IMR-90 (cell line): Measurements from ENCODE around the gene PRL. TPM values are rescaled to one million over a fixed set of nuclear protein-coding genes. Genes with fewer than 3 reads are reported as not detected.
A peak's percentile ranks its signal among the peaks of the same experiment; 100 is the strongest.

ENCODE experiments used
- ATAC-seq: fragments of 200-7000 bp; cut with Tn5 transposase; 2 replicates; pipeline ENCODE4 v1.9.1; 2020; ENCODE audit warnings: low read depth, mild to moderate bottlenecking, moderate library complexity
- BruUV-seq: library from RNA; stranded (reverse); fragments of 400-500 nt; replicated peaks from 2 replicates; lab custom pipeline; 2021; lab: Mats Ljungman, UMichigan
- CTCF ChIA-PET: fragments of 300-600 bp; formaldehyde crosslinking; extraction: SDS; loops from one replicate; lab custom pipeline; 2021; ENCODE audit warnings: antibody characterized with exemption; lab: Yijun Ruan, JAX
- POLR2A ChIA-PET: fragments of 300-600 bp; sonication (Branson Sonifier 250); formaldehyde crosslinking; loops from one replicate; lab custom pipeline; 2022; ENCODE audit warnings: antibody characterized with exemption; ENCODE audit not compliant: unreplicated experiment; lab: Charles Lee
- DNase-seq: peaks from one replicate; pipeline ENCODE4 v3.0.0; 2013
- H2AFZ ChIP-seq: replicated peaks from 2 replicates; pipeline ENCODE3; 2013; ENCODE audit warnings: low read length, mild to moderate bottlenecking; ENCODE audit not compliant: poor library complexity
- H2AK5ac ChIP-seq: 2 replicates; pipeline ENCODE4 v1.6.1; 2013; ENCODE audit warnings: low read depth, low read length, inconsistent platforms
- H2AK9ac ChIP-seq: replicated peaks from 2 replicates; pipeline ENCODE3; 2013; ENCODE audit warnings: mild to moderate bottlenecking, low read depth, low read length, moderate library complexity; ENCODE audit not compliant: poor library complexity
- H2BK120ac ChIP-seq: 2 replicates; pipeline ENCODE4 v1.6.1; 2013; ENCODE audit warnings: low read depth, low read length, inconsistent platforms
- H2BK15ac ChIP-seq: 3 replicates; pipeline ENCODE4 v1.6.1; 2013; ENCODE audit warnings: low read depth, low read length, inconsistent platforms
- H2BK20ac ChIP-seq: 2 replicates; pipeline ENCODE4 v1.6.1; 2013; ENCODE audit warnings: low read depth, mild to moderate bottlenecking, inconsistent platforms, low read length, moderate library complexity
- H2BK5ac ChIP-seq: 2 replicates; pipeline ENCODE4 v1.6.1; 2013; ENCODE audit warnings: mild to moderate bottlenecking, low read depth, low read length, inconsistent platforms; ENCODE audit not compliant: poor library complexity, severe bottlenecking
- H3K14ac ChIP-seq: replicated peaks from 2 replicates; pipeline ENCODE4 v1.6.1; 2013; ENCODE audit warnings: low read depth, low read length, inconsistent platforms
- H3K18ac ChIP-seq: 2 replicates; pipeline ENCODE4 v1.6.1; 2013; ENCODE audit warnings: low read depth, low read length, control low read depth
- H3K23ac ChIP-seq: 2 replicates; pipeline ENCODE4 v1.6.1; 2013; ENCODE audit warnings: low read depth, low read length, inconsistent platforms
- H3K27ac ChIP-seq: 2 replicates; pipeline ENCODE4 v1.5.1; 2013; ENCODE audit warnings: mild to moderate bottlenecking, control low read depth, low read length; ENCODE audit not compliant: insufficient read depth
- H3K27me3 ChIP-seq: 2 replicates; pipeline ENCODE4 v1.6.1; 2013; ENCODE audit warnings: low read length; ENCODE audit not compliant: control insufficient read depth, insufficient read depth
- H3K36me3 ChIP-seq: 2 replicates; pipeline ENCODE4 v1.6.1; 2013; ENCODE audit warnings: low read length, mixed read lengths; ENCODE audit not compliant: control insufficient read depth, insufficient read depth
- H3K4ac ChIP-seq: 2 replicates; pipeline ENCODE4 v1.6.1; 2013; ENCODE audit warnings: low read depth, low read length, inconsistent platforms
- H3K4me1 ChIP-seq: 2 replicates; pipeline ENCODE4 v1.6.1; 2013; ENCODE audit warnings: low read length, mixed read lengths; ENCODE audit not compliant: control insufficient read depth, insufficient read depth
- H3K4me2 ChIP-seq: 2 replicates; pipeline ENCODE4 v1.6.1; 2013; ENCODE audit warnings: low read depth, mild to moderate bottlenecking, control low read depth, low read length, moderate library complexity
- H3K4me3 ChIP-seq: 2 replicates; pipeline ENCODE4 v1.5.1; 2013; ENCODE audit warnings: low read depth, mild to moderate bottlenecking, control low read depth, low read length, moderate library complexity; ENCODE audit not compliant: insufficient read depth
- H3K56ac ChIP-seq: 2 replicates; pipeline ENCODE4 v1.6.1; 2013; ENCODE audit warnings: low read length, inconsistent platforms; ENCODE audit not compliant: insufficient read depth; ENCODE audit errors: extremely low read depth
- H3K79me1 ChIP-seq, 2 experiments: 2 replicates each; pipeline ENCODE4 v1.6.1; 2013; ENCODE audit warnings: low read length in 2 of 2, inconsistent platforms in 1 of 2, low read depth in 1 of 2
- H3K9ac ChIP-seq: 2 replicates; pipeline ENCODE4 v1.6.1; 2013; ENCODE audit warnings: low read depth, low read length, control low read depth
- H3K9me1 ChIP-seq: 2 replicates; pipeline ENCODE4 v1.6.1; 2013; ENCODE audit warnings: low read length, inconsistent platforms; ENCODE audit not compliant: insufficient read depth
- H3K9me3 ChIP-seq: 2 replicates; pipeline ENCODE4 v1.6.1; 2013; ENCODE audit warnings: low read length; ENCODE audit not compliant: control insufficient read depth, insufficient read depth
- H4K20me1 ChIP-seq: 2 replicates; pipeline ENCODE4 v1.6.1; 2013; ENCODE audit warnings: low read length, inconsistent platforms; ENCODE audit not compliant: insufficient read depth
- H4K5ac ChIP-seq: 2 replicates; pipeline ENCODE4 v1.6.1; 2013; ENCODE audit warnings: mild to moderate bottlenecking, low read depth, low read length, control low read depth
- H4K8ac ChIP-seq, 2 experiments: 2 replicates each; pipeline ENCODE4 v1.6.1; 2013; ENCODE audit warnings: low read depth in 2 of 2, low read length in 2 of 2, control low read depth in 1 of 2, inconsistent platforms in 1 of 2
- H4K91ac ChIP-seq: 2 replicates; pipeline ENCODE4 v1.6.1; 2013; ENCODE audit warnings: low read depth, low read length, inconsistent platforms; ENCODE audit not compliant: insufficient read depth
- BHLHE40 ChIP-seq: fragments of 150-350 bp; IDR thresholded peaks from 2 replicates; pipeline ENCODE4 v1.6.1; 2016; ENCODE audit warnings: mild to moderate bottlenecking, low read depth, low read length
- CEBPB ChIP-seq: IDR thresholded peaks from 2 replicates; pipeline ENCODE4 v1.6.1; 2012; ENCODE audit warnings: low read depth, low read length, improper control_type of control experiment
- CHD1 ChIP-seq: IDR thresholded peaks from 2 replicates; pipeline ENCODE4 v1.6.1; 2012; ENCODE audit warnings: low read depth, low read length, improper control_type of control experiment
- CTCF ChIP-seq: conservative IDR thresholded peaks from 2 replicates; pipeline ENCODE4 v1.5.1; 2012; ENCODE audit warnings: mild to moderate bottlenecking, low read depth, low read length, improper control_type of control experiment
- FOS ChIP-seq: fragments of 150-350 bp; IDR thresholded peaks from 2 replicates; pipeline ENCODE4 v1.6.1; 2016; ENCODE audit warnings: low read depth, low read length
- MAFK ChIP-seq: IDR thresholded peaks from 2 replicates; pipeline ENCODE4 v1.6.1; 2012; ENCODE audit warnings: low read depth, low read length, improper control_type of control experiment
- MXI1 ChIP-seq: IDR thresholded peaks from 2 replicates; pipeline ENCODE4 v1.6.1; 2012; ENCODE audit warnings: low read depth, mild to moderate bottlenecking, low read length, moderate library complexity, borderline replicate concordance
- POLR2A ChIP-seq: IDR thresholded peaks from 2 replicates; pipeline ENCODE4 v1.6.1; 2012; ENCODE audit warnings: mild to moderate bottlenecking, low read depth, low read length
- SMC3 ChIP-seq: fragments of 150-350 bp; IDR thresholded peaks from 2 replicates; pipeline ENCODE4 v1.6.1; 2016; ENCODE audit warnings: low read depth, mild to moderate bottlenecking, antibody characterized with exemption, low read length, moderate library complexity
- USF2 ChIP-seq: fragments of 150-350 bp; IDR thresholded peaks from 2 replicates; pipeline ENCODE4 v1.6.1; 2017; ENCODE audit warnings: mild to moderate bottlenecking, antibody characterized with exemption, low read length, low read depth
- WGBS, 2 experiments: methylation state at CpG; one replicate each; pipeline versions ENCODE4 v1.1.5 to v1.1.7; 2013; ENCODE audit warnings: missing lambda C conversion rate in 2 of 2; ENCODE audit not compliant: insufficient read length in 1 of 2; ENCODE audit errors: extremely low coverage in 2 of 2; 5-methylcytosine and 5-hydroxymethylcytosine counted together
- dilution Hi-C: fragments of 300-500 bp; cut with HindIII; formaldehyde crosslinking; loops from one replicate; pipeline ENCODE4 v1.14.3; 2018; ENCODE audit warnings: low sequenced_read_pairs; ENCODE audit not compliant: unreplicated experiment
- in situ Hi-C: fragments of 300-500 bp; cut with MboI; formaldehyde crosslinking; loops from 3 replicates; pipeline ENCODE4 v1.14.3; 2019; ENCODE audit warnings: low sequenced_read_pairs, inconsistent platforms, mixed read lengths
- intact Hi-C: fragments of 100-400 bp; cut with micrococcal nuclease; formaldehyde crosslinking; loops from 2 replicates; pipeline ENCODE4 v1.10.0; 2022
- polyA plus RNA-seq, 3 experiments: library from polyadenylated mRNA; depleted of rRNA; stranded (reverse); fragments of >200 nt; gene quantifications; 2 replicates each; pipeline ENCODE4 v1.2.3, GENCODE V29; 2012; ENCODE audit warnings: low replicate concordance in 1 of 3
- total RNA-seq: library from RNA; depleted of rRNA; stranded (reverse); fragments of >200 nt; gene quantifications from 2 replicates; pipeline ENCODE4 v1.2.3, GENCODE V29; 2012

The PRL gene
- total and polyA plus RNA-seq, 2 of the 4 experiments (the other 2 are of a cell fraction) = not detected

- H2BK120ac ChIP-seq = peak overlapping the region; percentile 75
- H3K9me1 ChIP-seq = 0 out of 2 replicates have a peak, but pooled peaks cover 3% of the 10 kb centered on the region
- H3K4me3 ChIP-seq = no peak overlapping the region
- H3K36me3 ChIP-seq = no peaks in the 10 kb centered on the region; the same call in 1 of the 2 replicates
- H3K14ac ChIP-seq = no peak overlapping the region
- no peaks in the 10 kb centered on the region for H4K20me1 ChIP-seq
- H3K9me3 ChIP-seq = no peaks in the 10 kb centered on the region
- no TSS peak for BruUV-seq
- H4K8ac ChIP-seq = peak overlapping the region; percentile 36 to 49; a peak in 3 of 4 replicates
- in situ Hi-C loops (no loop called here), intact Hi-C loops (no loop called here), dilution Hi-C loops (no loop called here)
- ChIA-PET POLR2A (interaction anchor here (0.7 to 1.2 kb wide), 2 partner anchors 11 to 304 kb away, joined by 3 to 6 read pairs; no protein-coding TSS in a partner anchor), CTCF (no interaction called here)
- peak overlapping the region; percentile 35 for H2BK5ac ChIP-seq
- peaks cover 11% of the 10 kb centered on the region for H3K4me1 ChIP-seq
- WGBS, 2 experiments = no CpG with 5 or more reads among the region's 1 CpG
- peak overlapping the region; percentile 66 for H4K91ac ChIP-seq
- no peaks in the 10 kb centered on the region for H3K27me3 ChIP-seq
- H4K5ac ChIP-seq = peak overlapping the region; percentile 83
- H2AFZ ChIP-seq = no peak overlapping the region
- H2BK15ac ChIP-seq = peak overlapping the region; percentile 79; the same call in 1 of the 3 replicates
- H3K23ac ChIP-seq = no peak overlapping the region
- 0 out of 2 replicates have a peak overlapping the region, but pooled peaks have one; percentile 4 for H3K56ac ChIP-seq
- peak overlapping the region; percentile 93 for H3K18ac ChIP-seq
- peak overlapping the region; percentile 41; the same call in 1 of the 2 replicates for H3K27ac ChIP-seq
- peak overlapping the region; percentile 65; the same call in 1 of the 2 replicates for H2BK20ac ChIP-seq
- H3K4me2 ChIP-seq = no peak overlapping the region
- TF ChIP-seq MAFK (no peak), FOS (no peak), SMC3 (no peak), POLR2A (no peak), CHD1 (no peak), MXI1 (no peak), CTCF (no peak), BHLHE40 (no peak), CEBPB (no peak), USF2 (no peak)
- H3K79me1 ChIP-seq = no peaks in the 10 kb centered on the region
- H3K9ac ChIP-seq = no peak overlapping the region
- peak overlapping the region; percentile 19; the same call in 1 of the 2 replicates for H3K4ac ChIP-seq
- no peak overlapping the region for H2AK9ac ChIP-seq
- no peak for DNase-seq
- 0 out of 2 replicates have a peak overlapping the region, but pooled peaks have one; percentile 56 for H2AK5ac ChIP-seq
- no peak for ATAC-seq
These were observed 46.4 kb downstream of the PRL start for GRCh38 chr6:22250486-22250885.
